ENCODE data around the gene NUFIP2. TPM values are rescaled to one million over a fixed set of nuclear protein-coding genes. Genes with fewer than 3 reads are reported as not detected.

The NUFIP2 gene
- total RNA-seq, 2 experiments from 2014 or later = 49.5 to 56.4 TPM

GRCh38 chr17:29331075-29331707 is 37.2 kb upstream of the NUFIP2 start:
- H3K4me3 Mint-ChIP-seq = no peak overlapping the region
- CTCF ChIA-PET = interaction anchor here (1.1 to 1.5 kb wide), 3 partner anchors 14 to 39 kb away, joined by 3 read pairs; no protein-coding TSS in a partner anchor
- intact Hi-C loops (cut with micrococcal nuclease) = no loop called here
- no peak for TF ChIP-seq CTCF (IDR thresholded peaks at IDR 0.05)
- POLR2A ChIA-PET = no interaction called here
- DNase-seq (no peak), ATAC-seq (no peak)
- H3K27ac Mint-ChIP-seq = no peak overlapping the region
- H3K4me1 Mint-ChIP-seq (ENCODE audit: low read depth) = no peaks in the 10 kb centered on the region
- no peaks in the 10 kb centered on the region for H3K27me3 Mint-ChIP-seq
- H3K9me3 Mint-ChIP-seq = no peaks in the 10 kb centered on the region
- no peaks in the 10 kb centered on the region for H3K36me3 Mint-ChIP-seq (ENCODE audit: low read depth)

GRCh38 chr17:29327412-29327811 is 33.5 kb upstream of the NUFIP2 start:
- CTCF ChIA-PET = no interaction called here
- POLR2A ChIA-PET = no interaction called here
- Mint-ChIP-seq H3K36me3 (ENCODE audit: low read depth) (no peaks in the 10 kb centered on the region), H3K27ac (no peak overlapping the region), H3K9me3 (no peaks in the 10 kb centered on the region), H3K27me3 (no peaks in the 10 kb centered on the region), H3K4me3 (no peak overlapping the region), H3K4me1 (ENCODE audit: low read depth) (no peaks in the 10 kb centered on the region)
- no peak for TF ChIP-seq CTCF (IDR thresholded peaks at IDR 0.05)
- ATAC-seq = no peak
- DNase-seq = no peak
- intact Hi-C loops (cut with micrococcal nuclease) = no loop called here

GRCh38 chr17:29326023-29326813 is 32.3 kb upstream of the NUFIP2 start:
- ATAC-seq (no peak), DNase-seq (no peak)
- TF ChIP-seq CTCF (IDR thresholded peaks at IDR 0.05) = no peak
- no peaks in the 10 kb centered on the region for H3K36me3 Mint-ChIP-seq (ENCODE audit: low read depth)
- no peak overlapping the region for H3K4me3 Mint-ChIP-seq
- no peaks in the 10 kb centered on the region for H3K9me3 Mint-ChIP-seq
- H3K27ac Mint-ChIP-seq = no peak overlapping the region
- ChIA-PET POLR2A (no interaction called here), CTCF (interaction anchor here (0.6 kb wide), 1 partner anchor 201 kb away, joined by 3 read pairs; no protein-coding TSS in a partner anchor)
- intact Hi-C loops (cut with micrococcal nuclease) = no loop called here
- H3K4me1 Mint-ChIP-seq (ENCODE audit: low read depth) = no peaks in the 10 kb centered on the region
- H3K27me3 Mint-ChIP-seq = no peaks in the 10 kb centered on the region

GRCh38 chr17:29322363-29322762 is 28.4 kb upstream of the NUFIP2 start:
- DNase-seq (no peak), ATAC-seq (no peak)
- no peaks in the 10 kb centered on the region for H3K4me1 Mint-ChIP-seq (ENCODE audit: low read depth)
- POLR2A ChIA-PET = no interaction called here
- intact Hi-C loops (cut with micrococcal nuclease) = no loop called here
- no peak overlapping the region for H3K27ac Mint-ChIP-seq
- H3K36me3 Mint-ChIP-seq (ENCODE audit: low read depth) = no peaks in the 10 kb centered on the region
- H3K9me3 Mint-ChIP-seq = no peaks in the 10 kb centered on the region
- no peak overlapping the region for H3K4me3 Mint-ChIP-seq
- H3K27me3 Mint-ChIP-seq = no peaks in the 10 kb centered on the region
- TF ChIP-seq CTCF (IDR thresholded peaks at IDR 0.05) = no peak
- CTCF ChIA-PET = interaction anchor here (0.8 to 1.4 kb wide), 3 partner anchors 48 to 206 kb away, joined by 3 to 6 read pairs (median 4); no protein-coding TSS in a partner anchor

- no peaks in the 10 kb centered on the region for H3K9me3 Mint-ChIP-seq
- no peak overlapping the region for H3K27ac Mint-ChIP-seq
- H3K4me3 Mint-ChIP-seq = no peak overlapping the region
- TF ChIP-seq CTCF (IDR thresholded peaks at IDR 0.05) = no peak
- no peaks in the 10 kb centered on the region for H3K36me3 Mint-ChIP-seq (ENCODE audit: low read depth)
- DNase-seq = no peak
- ATAC-seq = no peak
- CTCF ChIA-PET = interaction anchor here (1.0 kb wide), 1 partner anchor 13 kb away, joined by 5 read pairs; no protein-coding TSS in a partner anchor
- intact Hi-C loops (cut with micrococcal nuclease) = no loop called here
- POLR2A ChIA-PET = no interaction called here
- H3K27me3 Mint-ChIP-seq = no peaks in the 10 kb centered on the region
- peaks cover 10% of the 10 kb centered on the region for H3K4me1 Mint-ChIP-seq (ENCODE audit: low read depth)
These were observed 9.4 kb upstream of the NUFIP2 start for GRCh38 chr17:29303386-29303785.
